ENCODE measurements around the gene CNTN2. TPM values are rescaled to one million over a fixed set of nuclear protein-coding genes. Genes with fewer than 3 reads are reported as not detected.

CNTN2 gene
- polyA plus RNA-seq, 1 donor = 1.2 TPM

DNA sequence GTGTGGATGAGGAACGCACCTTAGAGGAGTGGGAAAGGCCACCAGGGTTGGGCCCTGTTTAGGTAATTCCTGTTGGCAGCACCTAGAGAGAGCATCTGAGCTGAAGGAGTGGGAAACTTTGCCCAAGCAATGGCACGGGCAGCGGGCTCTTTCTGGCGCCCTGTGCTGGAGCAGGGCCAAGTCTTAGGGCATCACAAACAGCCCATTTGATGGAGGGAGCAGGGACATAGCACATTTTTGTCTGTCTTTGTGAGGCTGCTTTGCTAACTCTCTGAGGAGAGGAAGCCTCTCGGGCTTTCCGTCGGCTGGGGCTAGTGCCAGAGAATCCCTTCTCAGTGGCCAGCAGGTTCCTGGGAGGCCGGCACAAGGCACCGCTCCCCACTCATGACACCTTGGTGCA lies 22.5 kb upstream of the CNTN2 start:
- DNase-seq = no peak
- no peaks in the 10 kb centered on the region for H3K36me3 ChIP-seq (ENCODE audit: control insufficient read depth, insufficient read depth, low read length)
- no peaks in the 10 kb centered on the region for H3K9me3 ChIP-seq (ENCODE audit: control insufficient read depth, low read depth, low read length)
- H3K27ac ChIP-seq (ENCODE audit: low read length) = no peak overlapping the region
- no peaks in the 10 kb centered on the region for H3K4me1 ChIP-seq (ENCODE audit: control insufficient read depth, insufficient read depth, low read length)
- no peak overlapping the region for H3K4me3 ChIP-seq (ENCODE audit: low read length)
- no CpG with 5 or more reads among the region's 9 CpGs for WGBS (ENCODE audit: insufficient coverage, low lambda C conversion rate)
- peaks cover 2% of the 10 kb centered on the region for H3K27me3 ChIP-seq (ENCODE audit: control insufficient read depth, insufficient read depth, low read length)

- Histone ChIP-seq H3K9me3 (ENCODE audit: control insufficient read depth, low read depth, low read length) (no peaks in the 10 kb centered on the region), H3K27me3 (ENCODE audit: control insufficient read depth, insufficient read depth, low read length) (peaks cover 11% of the 10 kb centered on the region), H3K4me1 (ENCODE audit: control insufficient read depth, insufficient read depth, low read length) (no peaks in the 10 kb centered on the region), H3K27ac (ENCODE audit: low read length) (no peak overlapping the region), H3K4me3 (ENCODE audit: low read length) (no peak overlapping the region), H3K36me3 (ENCODE audit: control insufficient read depth, insufficient read depth, low read length) (no peaks in the 10 kb centered on the region)
- DNase-seq = no peak
- 83% methylated on average over 1 of the region's 2 CpGs for WGBS (ENCODE audit: insufficient coverage, low lambda C conversion rate)
Observed at GRCh38 chr1:205024679-205025078, 18.3 kb upstream of the CNTN2 start.

DNA sequence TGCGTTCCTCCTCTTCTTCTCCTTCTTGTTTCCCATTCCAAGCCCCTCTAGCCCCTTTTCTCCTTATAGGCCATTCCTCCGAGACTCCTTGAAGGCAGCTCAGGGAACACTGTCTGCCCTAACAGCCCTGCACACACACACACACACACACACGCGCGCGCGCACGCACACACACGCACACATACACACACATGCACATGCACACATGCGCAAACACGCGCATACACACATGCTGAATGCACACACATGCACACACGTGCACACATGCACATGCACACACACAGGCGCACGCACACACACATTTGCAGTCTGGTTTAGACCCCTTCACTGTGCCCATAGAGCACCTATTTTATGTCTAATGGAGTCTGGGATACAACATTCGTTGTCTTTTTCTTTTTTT lies 17.8 kb upstream of the CNTN2 start:
- WGBS (ENCODE audit: insufficient coverage, low lambda C conversion rate) = 50% methylated on average over 1 of the region's 16 CpGs
- Histone ChIP-seq H3K36me3 (ENCODE audit: control insufficient read depth, insufficient read depth, low read length) (no peaks in the 10 kb centered on the region), H3K27ac (ENCODE audit: low read length) (no peak overlapping the region), H3K27me3 (ENCODE audit: control insufficient read depth, insufficient read depth, low read length) (peaks cover 15% of the 10 kb centered on the region), H3K4me3 (ENCODE audit: low read length) (no peak overlapping the region), H3K9me3 (ENCODE audit: control insufficient read depth, low read depth, low read length) (no peaks in the 10 kb centered on the region), H3K4me1 (ENCODE audit: control insufficient read depth, insufficient read depth, low read length) (no peaks in the 10 kb centered on the region)
- no peak for DNase-seq

DNA sequence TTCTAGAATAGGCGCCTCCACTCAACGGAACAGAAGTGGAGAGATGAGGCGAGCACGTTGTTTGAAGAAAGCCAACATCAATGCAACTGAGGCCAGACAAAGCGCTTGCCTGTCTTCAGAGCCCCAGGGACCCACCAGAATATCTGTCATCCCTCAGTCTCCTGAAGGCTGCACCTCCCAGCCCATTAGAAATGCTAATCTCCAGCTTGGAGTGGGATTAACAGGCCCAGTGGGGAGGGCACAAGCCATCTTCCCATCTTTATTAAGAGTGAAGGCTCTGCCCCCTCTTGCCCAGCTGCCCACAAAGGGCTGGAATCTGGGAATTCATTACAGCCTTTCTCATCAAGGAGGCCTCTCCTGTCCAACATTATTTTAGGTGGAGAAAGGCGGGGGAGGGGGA lies 16.8 kb upstream of the CNTN2 start:
- no CpG with 5 or more reads among the region's 6 CpGs for WGBS (ENCODE audit: insufficient coverage, low lambda C conversion rate)
- Histone ChIP-seq H3K9me3 (ENCODE audit: control insufficient read depth, low read depth, low read length) (no peaks in the 10 kb centered on the region), H3K36me3 (ENCODE audit: control insufficient read depth, insufficient read depth, low read length) (no peaks in the 10 kb centered on the region), H3K4me3 (ENCODE audit: low read length) (no peak overlapping the region), H3K27me3 (ENCODE audit: control insufficient read depth, insufficient read depth, low read length) (peaks cover 21% of the 10 kb centered on the region), H3K27ac (ENCODE audit: low read length) (no peak overlapping the region), H3K4me1 (ENCODE audit: control insufficient read depth, insufficient read depth, low read length) (no peaks in the 10 kb centered on the region)
- no peak for DNase-seq

GRCh38 chr1:205028390-205028789 lies 14.6 kb upstream of the CNTN2 start:
- DNase-seq = no peak
- H3K4me3 ChIP-seq (ENCODE audit: low read length) = no peak overlapping the region
- no peaks in the 10 kb centered on the region for H3K36me3 ChIP-seq (ENCODE audit: control insufficient read depth, insufficient read depth, low read length)
- no peaks in the 10 kb centered on the region for H3K9me3 ChIP-seq (ENCODE audit: control insufficient read depth, low read depth, low read length)
- whole genome bisulfite sequencing (ENCODE audit: insufficient coverage, low lambda C conversion rate) = no CpG with 5 or more reads among the region's 7 CpGs
- no peak overlapping the region for H3K27ac ChIP-seq (ENCODE audit: low read length)
- H3K27me3 ChIP-seq (ENCODE audit: control insufficient read depth, insufficient read depth, low read length) = peaks cover 21% of the 10 kb centered on the region
- H3K4me1 ChIP-seq (ENCODE audit: control insufficient read depth, insufficient read depth, low read length) = no peaks in the 10 kb centered on the region

DNA sequence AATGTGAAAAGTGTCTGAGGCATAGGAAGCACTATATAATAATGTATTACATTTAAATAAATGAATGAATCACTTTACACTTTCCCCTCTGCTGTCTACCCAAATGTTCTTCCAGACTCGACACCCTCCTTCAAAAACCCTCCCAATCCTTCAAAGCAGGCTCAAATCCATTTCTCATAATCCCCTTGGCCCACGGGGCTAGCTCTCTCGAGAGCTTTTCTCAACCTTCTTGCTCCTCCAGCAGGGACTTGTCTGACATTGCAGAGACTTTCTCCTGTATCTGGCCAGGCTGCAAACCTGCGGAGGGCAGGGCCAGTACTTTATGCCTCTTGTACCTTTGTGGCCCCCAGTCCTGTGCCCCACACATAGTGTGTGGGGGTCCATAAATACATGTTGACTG lies 14.1 kb upstream of the CNTN2 start:
- no peaks in the 10 kb centered on the region for H3K36me3 ChIP-seq (ENCODE audit: control insufficient read depth, insufficient read depth, low read length)
- H3K27me3 ChIP-seq (ENCODE audit: control insufficient read depth, insufficient read depth, low read length) = peaks cover 21% of the 10 kb centered on the region
- WGBS (ENCODE audit: insufficient coverage, low lambda C conversion rate) = 60% methylated on average over 1 of the region's 4 CpGs
- no peak for DNase-seq
- H3K27ac ChIP-seq (ENCODE audit: low read length) = no peak overlapping the region
- no peaks in the 10 kb centered on the region for H3K9me3 ChIP-seq (ENCODE audit: control insufficient read depth, low read depth, low read length)
- no peaks in the 10 kb centered on the region for H3K4me1 ChIP-seq (ENCODE audit: control insufficient read depth, insufficient read depth, low read length)
- no peak overlapping the region for H3K4me3 ChIP-seq (ENCODE audit: low read length)

GRCh38 chr1:205030241-205030640 lies 12.8 kb upstream of the CNTN2 start:
- Histone ChIP-seq H3K9me3 (ENCODE audit: control insufficient read depth, low read depth, low read length) (no peaks in the 10 kb centered on the region), H3K4me3 (ENCODE audit: low read length) (no peak overlapping the region), H3K36me3 (ENCODE audit: control insufficient read depth, insufficient read depth, low read length) (no peaks in the 10 kb centered on the region), H3K27ac (ENCODE audit: low read length) (no peak overlapping the region), H3K27me3 (ENCODE audit: control insufficient read depth, insufficient read depth, low read length) (peaks cover 21% of the 10 kb centered on the region), H3K4me1 (ENCODE audit: control insufficient read depth, insufficient read depth, low read length) (no peaks in the 10 kb centered on the region)
- no CpG with 5 or more reads among the region's 6 CpGs for WGBS (ENCODE audit: insufficient coverage, low lambda C conversion rate)
- no peak for DNase-seq

DNA sequence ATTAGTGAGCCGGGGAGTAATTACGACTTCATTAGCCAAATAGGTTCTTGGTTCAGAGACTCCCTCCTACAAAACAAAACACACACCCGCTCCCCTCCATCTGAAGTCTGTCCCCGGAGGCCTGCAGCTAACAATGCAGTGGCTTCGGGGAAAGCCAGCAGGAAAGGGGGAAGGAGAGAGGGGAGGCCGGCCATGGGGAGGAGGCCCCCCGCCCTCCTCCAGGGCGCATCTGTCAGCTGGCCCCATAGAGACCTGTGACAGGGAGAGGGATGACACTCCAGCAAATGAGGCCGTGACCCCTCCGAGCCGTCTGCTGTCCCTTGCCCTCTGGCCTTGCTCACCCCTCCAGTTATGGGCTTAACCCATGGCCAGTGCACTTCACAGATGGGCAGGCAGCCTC lies 12.1 kb upstream of the CNTN2 start:
- H3K36me3 ChIP-seq (ENCODE audit: control insufficient read depth, insufficient read depth, low read length) = no peaks in the 10 kb centered on the region
- peaks cover 21% of the 10 kb centered on the region for H3K27me3 ChIP-seq (ENCODE audit: control insufficient read depth, insufficient read depth, low read length)
- WGBS (ENCODE audit: insufficient coverage, low lambda C conversion rate) = no CpG with 5 or more reads among the region's 11 CpGs
- no peak for DNase-seq
- no peak overlapping the region for H3K4me3 ChIP-seq (ENCODE audit: low read length)
- no peak overlapping the region for H3K27ac ChIP-seq (ENCODE audit: low read length)
- no peaks in the 10 kb centered on the region for H3K4me1 ChIP-seq (ENCODE audit: control insufficient read depth, insufficient read depth, low read length)
- no peaks in the 10 kb centered on the region for H3K9me3 ChIP-seq (ENCODE audit: control insufficient read depth, low read depth, low read length)

- no peaks in the 10 kb centered on the region for H3K4me1 ChIP-seq (ENCODE audit: control insufficient read depth, insufficient read depth, low read length)
- H3K4me3 ChIP-seq (ENCODE audit: low read length) = no peak overlapping the region
- H3K27me3 ChIP-seq (ENCODE audit: control insufficient read depth, insufficient read depth, low read length) = peaks cover 21% of the 10 kb centered on the region
- H3K27ac ChIP-seq (ENCODE audit: low read length) = no peak overlapping the region
- WGBS (ENCODE audit: insufficient coverage, low lambda C conversion rate) = no CpG with 5 or more reads among the region's 7 CpGs
- no peaks in the 10 kb centered on the region for H3K9me3 ChIP-seq (ENCODE audit: control insufficient read depth, low read depth, low read length)
- DNase-seq = no peak
- H3K36me3 ChIP-seq (ENCODE audit: control insufficient read depth, insufficient read depth, low read length) = no peaks in the 10 kb centered on the region
Observed at GRCh38 chr1:205032508-205032907, 10.5 kb upstream of the CNTN2 start.

DNA sequence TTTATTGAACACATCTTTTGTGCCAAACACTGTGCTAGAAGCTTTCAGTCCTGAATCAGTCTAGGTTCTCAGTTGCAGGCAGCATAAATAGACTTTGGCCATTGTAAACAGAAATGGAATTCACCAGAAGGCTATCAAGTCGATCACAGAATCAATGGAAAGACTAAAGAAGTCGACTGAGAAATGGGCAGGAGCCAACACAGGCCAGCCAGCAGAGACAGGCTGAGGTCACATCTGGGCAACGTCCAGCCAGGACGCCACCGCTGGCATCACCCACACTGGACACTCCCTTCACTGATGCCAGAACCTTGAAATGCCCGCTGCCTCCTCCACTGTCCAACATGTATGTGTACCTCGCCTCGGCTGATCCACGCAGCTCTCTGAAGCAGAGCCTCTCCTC lies 5.5 kb upstream of the CNTN2 start:
- Histone ChIP-seq H3K4me1 (ENCODE audit: control insufficient read depth, insufficient read depth, low read length) (no peaks in the 10 kb centered on the region), H3K27me3 (ENCODE audit: control insufficient read depth, insufficient read depth, low read length) (peaks cover 21% of the 10 kb centered on the region), H3K9me3 (ENCODE audit: control insufficient read depth, low read depth, low read length) (no peaks in the 10 kb centered on the region), H3K4me3 (ENCODE audit: low read length) (no peak overlapping the region), H3K36me3 (ENCODE audit: control insufficient read depth, insufficient read depth, low read length) (no peaks in the 10 kb centered on the region), H3K27ac (ENCODE audit: low read length) (no peak overlapping the region)
- no CpG with 5 or more reads among the region's 9 CpGs for WGBS (ENCODE audit: insufficient coverage, low lambda C conversion rate)
- DNase-seq = no peak

DNA sequence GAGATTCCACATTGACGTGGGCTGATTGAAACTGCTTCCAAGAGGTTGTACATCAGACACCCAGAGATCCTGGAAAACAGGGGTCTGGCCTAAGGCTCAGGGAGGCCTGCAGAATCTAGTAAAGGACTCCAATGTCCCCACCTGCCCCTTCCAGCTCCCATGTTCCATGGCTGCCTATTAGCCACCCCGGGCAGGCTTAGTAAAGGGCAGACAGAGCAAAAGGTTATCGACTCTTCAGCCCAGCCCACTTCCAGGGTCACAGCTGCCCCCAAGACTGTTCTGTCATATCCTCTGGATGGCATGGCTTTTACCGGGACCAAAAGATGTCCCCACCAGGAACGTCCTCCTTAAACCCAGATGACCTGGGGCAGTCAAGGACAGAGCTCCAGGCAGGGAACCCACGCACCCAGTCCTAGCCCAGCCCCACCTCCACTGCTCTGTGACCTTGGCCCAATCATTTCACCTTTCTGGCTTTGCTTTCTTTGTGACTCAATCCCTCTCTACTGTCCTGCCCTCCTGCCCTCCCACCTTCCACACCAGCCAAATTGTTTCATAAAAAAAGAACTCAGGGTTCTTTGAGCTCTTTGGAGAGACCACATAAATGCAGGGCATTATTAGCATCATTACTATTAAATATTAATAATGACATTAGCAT lies 4.8 kb upstream of the CNTN2 start:
- Histone ChIP-seq H3K27me3 (ENCODE audit: control insufficient read depth, insufficient read depth, low read length) (peaks cover 26% of the 10 kb centered on the region), H3K9me3 (ENCODE audit: control insufficient read depth, low read depth, low read length) (no peaks in the 10 kb centered on the region), H3K4me3 (ENCODE audit: low read length) (no peak overlapping the region), H3K36me3 (ENCODE audit: control insufficient read depth, insufficient read depth, low read length) (no peaks in the 10 kb centered on the region), H3K4me1 (ENCODE audit: control insufficient read depth, insufficient read depth, low read length) (no peaks in the 10 kb centered on the region), H3K27ac (ENCODE audit: low read length) (no peak overlapping the region)
- no CpG with 5 or more reads among the region's 6 CpGs for WGBS (ENCODE audit: insufficient coverage, low lambda C conversion rate)
- DNase-seq = no peak

All from large intestine (tissue), 3 donors.